Stimulated activated CD4-positive, alpha-beta T cell treated with anti-CD3 and anti-CD28 coated beads, Interleukin-1b, Interleukin-23, amount 100 ng/mL, for 1 hour (primary cell): ENCODE data around the gene OR52B6.
"Not testable (repeated sequence)": the region's sequence is repeated elsewhere in the genome, so short reads cannot be mapped to it uniquely, and the experiment has no call there.

Experiments used
- DNase-seq, 2 donors: peaks; one replicate each; pipeline ENCODE4 v3.0.0-alpha.2; 2020; ENCODE audit warnings: low read depth in 2 of 2

Gene OR52B6

DNA sequence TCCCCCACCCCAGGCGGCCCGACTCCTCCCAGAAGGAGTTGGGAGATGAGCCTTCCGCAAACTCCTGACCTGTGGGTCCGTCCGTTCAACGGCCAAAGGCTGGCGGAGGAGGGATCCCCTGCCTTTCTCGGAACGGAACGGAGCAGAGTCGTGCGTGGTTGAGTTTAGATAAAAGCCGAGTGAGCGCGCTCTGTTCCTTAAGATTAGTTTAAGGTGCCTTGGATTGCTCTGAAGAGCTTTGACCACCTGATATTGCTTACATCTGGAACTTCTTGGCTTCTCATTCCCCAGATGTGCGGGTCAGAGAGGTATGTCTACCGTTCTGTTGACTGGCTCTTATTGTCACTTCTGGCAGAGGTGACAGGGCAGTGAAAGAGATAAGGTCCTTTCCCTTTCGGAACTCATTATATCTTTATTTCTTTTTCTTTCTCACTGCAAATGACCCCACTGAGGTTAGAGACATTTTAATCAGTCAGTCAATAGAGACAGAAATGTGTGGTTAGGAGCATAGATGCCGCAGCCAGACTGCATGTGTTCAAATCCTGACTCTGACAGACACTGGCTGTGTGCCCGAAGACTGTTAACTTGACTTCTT, 16.0 kb downstream of the OR52B6 start, which contains the start of gene TRIM6:
Gene TRIM6, plus strand, starts transcription at position 31 of the 595 bp plus-strand sequence. Its CDS starts 261 bp downstream, at position 292.
- no peak for DNase-seq

DNA sequence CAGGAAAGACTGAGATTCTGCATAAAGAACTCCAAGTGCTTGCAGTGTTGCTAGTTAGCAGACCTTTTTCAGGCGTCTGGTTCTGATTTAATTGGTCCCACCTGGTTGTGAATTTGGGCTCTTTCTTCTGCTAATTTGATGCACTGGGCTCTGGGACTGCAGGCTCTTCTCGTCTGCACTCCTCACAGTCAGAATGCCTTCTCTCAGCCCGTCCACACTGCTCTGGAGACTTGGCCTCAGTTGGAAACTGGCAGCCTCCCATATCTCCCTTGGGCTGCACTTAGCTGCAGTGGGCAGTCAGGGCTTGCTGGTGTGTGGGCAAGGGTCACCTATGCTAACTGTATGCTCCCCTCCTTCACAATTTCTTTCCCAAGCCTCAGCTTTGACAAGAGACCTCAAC, 17.3 kb downstream of the OR52B6 start:
- DNase-seq: no peak

DNA sequence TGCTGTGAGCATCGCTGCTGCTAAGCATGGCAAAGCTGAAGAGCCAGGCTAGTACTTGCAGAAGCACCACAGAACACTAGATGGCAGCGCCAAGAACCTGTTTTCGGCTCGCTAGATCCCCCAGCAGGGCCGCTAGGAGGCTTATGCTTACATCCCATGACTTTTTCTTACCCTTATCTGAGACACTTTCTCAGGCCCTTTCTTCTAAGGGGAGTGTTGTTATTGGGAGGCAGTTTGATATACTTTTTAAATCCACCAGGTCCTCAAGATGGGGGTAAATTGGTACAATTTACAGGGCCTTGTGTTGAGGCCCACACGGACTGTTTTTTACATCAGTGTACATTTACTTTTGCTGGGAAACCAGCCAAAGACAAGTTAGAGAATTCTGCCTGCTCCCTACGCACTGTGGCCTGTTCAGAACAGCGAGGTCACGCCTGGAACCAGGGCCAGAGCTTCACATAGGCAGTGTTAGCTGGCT, 19.7 kb downstream of the OR52B6 start:
- no peak for DNase-seq

DNA sequence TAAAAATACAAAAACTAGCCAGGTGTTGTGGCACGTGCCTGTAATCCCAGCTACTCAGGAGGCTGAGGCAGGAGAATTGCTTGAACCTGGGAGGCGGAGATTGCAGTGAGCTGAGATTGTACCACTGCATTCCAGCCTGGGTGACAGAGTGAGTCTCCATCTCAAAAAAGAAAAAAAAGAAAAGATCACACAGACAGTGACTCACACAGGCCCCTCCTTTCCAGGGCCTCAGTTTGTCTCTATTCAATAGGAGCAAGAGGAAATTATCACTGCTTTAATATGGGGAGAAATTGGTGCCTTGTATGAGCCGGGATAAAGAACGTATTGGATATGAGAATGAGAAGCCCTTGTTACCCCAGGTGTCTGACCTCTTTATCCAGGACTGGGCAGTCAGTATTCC, 22.1 kb downstream of the OR52B6 start:
- not testable (repeated sequence) for DNase-seq

DNA sequence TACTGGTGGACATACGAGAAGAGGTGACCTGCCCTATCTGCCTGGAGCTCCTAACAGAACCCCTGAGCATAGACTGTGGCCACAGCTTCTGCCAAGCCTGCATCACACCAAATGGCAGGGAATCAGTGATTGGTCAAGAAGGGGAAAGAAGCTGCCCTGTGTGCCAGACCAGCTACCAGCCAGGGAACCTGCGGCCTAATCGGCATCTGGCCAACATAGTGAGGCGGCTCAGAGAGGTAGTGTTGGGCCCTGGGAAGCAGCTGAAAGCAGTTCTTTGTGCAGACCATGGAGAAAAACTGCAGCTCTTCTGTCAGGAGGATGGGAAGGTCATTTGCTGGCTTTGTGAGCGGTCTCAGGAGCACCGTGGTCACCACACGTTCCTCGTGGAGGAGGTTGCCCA, 22.6 kb downstream of the OR52B6 start:
- no peak for DNase-seq

DNA sequence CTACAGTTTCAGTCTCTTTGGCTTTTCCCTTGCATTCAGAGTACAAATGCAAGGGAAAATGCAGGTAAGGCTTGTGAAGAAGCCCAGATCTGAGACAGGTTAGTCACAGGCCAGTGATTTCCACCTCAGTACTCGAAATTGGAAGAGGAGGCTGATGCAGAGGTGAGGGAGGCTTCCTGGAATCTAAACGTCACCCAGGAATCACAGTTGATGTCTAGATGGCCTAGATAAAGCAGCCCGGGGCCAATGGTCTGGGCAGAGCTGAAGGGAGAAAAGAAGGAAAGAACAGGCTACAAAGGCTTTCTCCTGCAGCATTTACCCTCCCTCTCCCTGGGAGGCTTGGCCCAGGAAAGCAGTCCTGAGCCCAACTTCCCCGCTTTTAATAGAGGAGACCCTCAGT, 24.2 kb downstream of the OR52B6 start:
- no peak for DNase-seq

DNA sequence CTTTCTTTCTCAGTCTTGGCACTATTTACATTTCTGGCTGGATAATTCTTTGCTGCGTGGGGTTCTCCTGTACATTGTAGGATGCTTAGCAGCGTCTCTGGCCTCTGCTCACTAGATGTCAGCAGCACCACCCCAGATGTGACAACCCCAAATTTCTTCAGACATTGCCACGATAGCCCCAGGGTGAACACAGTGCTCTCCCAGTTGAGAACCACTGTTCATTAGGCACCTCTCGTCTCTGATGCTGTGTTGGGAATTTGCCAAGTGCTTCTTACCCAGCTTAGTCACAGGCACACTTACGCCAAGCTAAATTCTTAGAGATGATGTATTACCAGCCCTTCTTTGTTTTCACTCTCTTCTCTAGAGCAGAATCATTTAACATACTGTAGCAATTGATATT, 25.2 kb downstream of the OR52B6 start:
- no peak for DNase-seq

DNA sequence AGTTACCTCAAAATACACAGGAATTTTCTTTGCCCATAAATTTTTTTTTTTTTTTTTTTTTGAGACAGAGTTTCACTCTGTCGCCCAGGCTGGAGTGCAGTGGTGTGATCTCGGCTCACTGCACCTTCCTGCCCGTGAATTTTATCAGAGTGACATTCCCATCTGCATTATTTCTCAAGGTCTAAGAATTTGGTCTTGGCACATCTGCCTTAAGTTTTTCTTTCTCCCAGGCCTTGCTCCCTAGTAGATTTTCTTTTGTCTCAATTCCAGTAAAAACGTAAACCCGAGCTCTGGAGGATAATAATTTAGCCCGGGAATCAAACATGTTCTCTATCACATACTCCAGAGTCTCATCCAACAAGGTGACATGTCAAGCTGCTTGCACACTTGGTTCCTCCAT, 28.1 kb downstream of the OR52B6 start:
- DNase-seq: no peak

DNA sequence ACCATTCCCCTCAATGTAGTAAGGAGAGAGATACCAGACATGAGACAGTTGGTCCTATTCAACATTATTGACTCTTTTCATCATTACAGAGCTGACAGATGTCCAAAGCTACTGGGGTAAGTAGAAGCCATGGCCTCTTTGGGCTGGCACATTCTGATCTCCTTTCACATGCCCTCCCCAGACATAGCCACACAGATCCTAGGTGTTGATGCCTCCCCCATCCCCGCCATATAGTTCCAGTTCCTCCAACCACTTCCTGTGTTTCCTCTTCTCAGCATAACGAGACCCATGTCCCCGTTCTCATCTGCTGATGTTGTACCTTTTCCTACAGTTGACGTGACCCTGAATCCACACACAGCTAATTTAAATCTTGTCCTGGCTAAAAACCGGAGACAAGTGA, 29.8 kb downstream of the OR52B6 start:
- DNase-seq: no peak

DNA sequence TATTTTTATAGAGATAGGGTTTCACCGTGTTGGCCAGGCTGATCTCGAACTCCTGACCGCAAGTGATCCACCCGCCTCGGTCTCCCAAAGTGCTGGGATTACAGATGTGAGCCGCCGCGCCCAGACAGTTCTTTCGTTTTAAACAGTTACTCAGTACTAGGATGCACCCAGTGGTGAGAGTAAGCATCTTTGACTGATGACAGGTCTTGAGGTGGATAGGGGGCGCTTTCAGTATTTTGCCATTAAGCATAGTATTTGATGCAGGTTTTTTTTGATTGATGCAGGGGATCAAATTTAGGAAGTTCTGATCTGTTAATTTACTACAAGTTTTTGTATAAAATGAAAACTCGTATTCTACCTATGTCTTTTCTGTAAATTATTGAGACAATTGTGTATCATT, 30.9 kb downstream of the OR52B6 start:
- DNase-seq: no peak

DNA sequence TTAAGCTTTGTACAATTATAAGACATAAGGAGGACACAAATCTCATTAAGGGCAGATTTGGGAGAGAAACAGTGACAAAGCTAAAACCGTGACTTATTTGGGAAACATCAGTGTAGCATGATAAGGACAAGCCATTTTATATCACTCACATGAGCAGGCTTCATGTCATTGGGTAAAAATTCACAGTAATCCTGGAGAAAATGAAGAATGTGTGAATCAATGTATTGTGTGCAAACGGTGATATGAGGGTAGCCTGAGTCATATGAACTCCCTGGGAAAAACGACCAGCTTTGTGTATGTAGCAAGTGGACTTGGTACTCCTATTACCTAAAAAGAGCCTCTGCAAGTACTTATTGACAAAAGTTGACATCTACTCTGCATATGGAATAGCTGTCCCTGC, 38.1 kb downstream of the OR52B6 start:
- no peak for DNase-seq

DNA sequence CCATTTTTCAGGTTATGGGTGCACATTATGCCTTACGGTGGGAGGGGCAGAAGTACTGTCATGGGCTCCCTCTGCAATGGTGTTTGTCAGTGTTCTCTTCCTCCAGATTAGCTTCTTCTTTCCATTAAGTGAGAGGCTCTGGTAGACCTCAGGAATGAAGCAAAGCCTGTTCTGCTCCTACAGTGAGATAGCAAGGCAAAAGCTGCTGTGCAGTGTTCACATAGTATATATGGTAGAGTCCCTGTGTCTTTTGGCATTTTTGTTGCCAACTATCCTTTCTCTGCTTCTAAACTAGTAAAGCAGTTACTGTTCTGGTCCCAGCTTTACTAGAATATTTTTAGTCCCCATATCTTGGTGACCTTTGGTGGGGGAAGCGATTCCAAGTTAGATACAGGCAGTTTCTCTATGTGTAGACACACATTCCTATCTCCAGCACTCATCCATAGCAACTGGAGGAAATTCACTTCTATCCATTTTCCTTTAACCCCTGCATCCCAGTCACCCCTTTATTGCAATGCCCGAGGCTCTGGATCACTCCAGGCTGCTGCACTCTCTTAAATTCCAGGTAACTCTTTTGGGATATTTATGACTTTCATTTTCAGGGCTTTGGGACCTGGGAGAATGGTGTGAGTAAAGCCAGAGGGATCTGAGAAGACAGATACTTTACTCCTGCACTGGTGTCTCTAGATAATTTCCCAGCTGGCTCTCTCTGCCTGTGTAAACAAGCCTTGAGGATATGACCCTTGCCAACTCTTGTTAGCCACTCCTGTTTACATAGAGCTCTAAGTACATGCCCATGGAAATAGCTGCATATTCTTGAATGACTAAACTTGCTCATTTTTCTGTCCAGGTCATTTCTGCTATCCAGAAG, 40.2 kb downstream of the OR52B6 start:
- DNase-seq: no peak

DNA sequence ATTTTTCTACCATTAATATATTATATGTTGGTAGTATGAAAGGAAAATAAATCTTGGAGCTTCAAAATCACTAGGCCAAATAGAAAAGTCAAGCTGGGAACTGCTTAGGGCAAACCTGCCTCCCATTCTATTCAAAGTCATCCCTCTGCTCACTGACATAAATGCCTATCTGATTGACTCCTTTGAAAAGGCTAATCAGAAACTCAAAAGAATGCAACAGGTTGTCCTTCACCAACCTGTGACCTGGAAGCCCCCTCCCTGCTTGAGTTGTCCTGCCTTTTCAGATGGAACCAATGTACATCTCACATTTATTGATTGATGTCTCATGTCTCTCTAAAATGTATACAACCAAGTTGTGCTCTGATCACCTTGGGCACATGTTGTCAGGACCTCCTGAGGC, 40.9 kb downstream of the OR52B6 start:
- no peak for DNase-seq

DNA sequence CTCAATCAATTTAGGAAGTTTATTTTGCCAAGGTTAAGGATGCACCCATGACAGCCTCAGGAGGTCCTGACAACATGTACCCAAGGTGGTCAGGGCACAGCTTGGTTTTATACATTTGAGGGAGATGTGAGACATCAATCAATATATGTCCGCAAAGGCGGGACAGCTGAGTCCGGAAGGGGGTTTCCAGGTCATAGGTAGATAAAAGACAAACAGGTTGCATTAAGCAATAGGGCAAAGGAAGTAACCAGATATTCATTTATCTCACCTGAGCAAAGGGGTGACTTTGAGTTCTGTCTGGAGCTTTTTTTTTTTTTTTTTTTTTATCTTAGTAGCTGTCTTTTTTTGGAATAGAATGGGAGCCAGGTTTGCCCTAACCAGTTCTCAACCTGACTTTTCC, 42.1 kb downstream of the OR52B6 start:
- no peak for DNase-seq

DNA sequence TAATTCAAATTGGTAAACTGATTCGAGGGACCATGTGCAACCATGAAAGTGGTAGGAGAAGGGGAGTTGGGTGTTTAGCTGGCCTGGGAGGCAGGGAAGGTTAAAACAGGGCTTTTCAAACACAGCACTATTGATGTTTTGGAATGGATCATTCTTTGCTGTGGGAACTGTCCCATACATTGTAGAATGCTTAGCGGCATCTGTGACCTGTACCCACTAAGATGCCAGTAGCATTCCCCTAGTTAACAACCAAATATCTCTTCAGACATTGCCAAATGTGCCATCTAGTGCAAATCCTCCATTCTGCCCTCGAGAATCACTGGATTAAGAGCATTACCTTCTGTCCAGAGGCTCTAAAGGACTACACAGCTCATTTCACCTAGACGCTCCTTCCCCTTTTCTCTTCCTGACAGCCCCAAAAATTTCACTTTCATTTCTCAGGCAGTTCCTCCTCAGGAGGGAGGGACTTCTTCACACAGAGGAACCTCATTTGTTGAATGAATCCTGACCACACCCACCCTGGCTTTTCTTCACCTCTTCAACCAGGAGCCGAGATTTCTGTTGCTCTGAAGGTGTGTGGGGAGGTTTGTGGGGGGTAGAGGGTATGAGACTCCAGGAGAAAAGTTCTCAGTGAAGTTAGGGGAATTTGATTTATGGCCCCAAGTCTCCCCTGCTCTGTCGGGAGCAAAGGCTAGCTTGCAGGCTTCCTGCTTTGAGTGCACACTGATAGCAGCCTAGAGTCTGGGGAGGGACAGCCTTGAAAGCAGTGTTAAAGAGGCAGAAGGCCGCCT, 44.0 kb downstream of the OR52B6 start, which contains the start of gene TRIM34:
Gene TRIM34, plus strand, starts transcription at position 513 of the 791 bp plus-strand sequence. CDS start 7,331 bp downstream, outside the sequence.
- DNase-seq: peak; percentile 28 to 32

DNA sequence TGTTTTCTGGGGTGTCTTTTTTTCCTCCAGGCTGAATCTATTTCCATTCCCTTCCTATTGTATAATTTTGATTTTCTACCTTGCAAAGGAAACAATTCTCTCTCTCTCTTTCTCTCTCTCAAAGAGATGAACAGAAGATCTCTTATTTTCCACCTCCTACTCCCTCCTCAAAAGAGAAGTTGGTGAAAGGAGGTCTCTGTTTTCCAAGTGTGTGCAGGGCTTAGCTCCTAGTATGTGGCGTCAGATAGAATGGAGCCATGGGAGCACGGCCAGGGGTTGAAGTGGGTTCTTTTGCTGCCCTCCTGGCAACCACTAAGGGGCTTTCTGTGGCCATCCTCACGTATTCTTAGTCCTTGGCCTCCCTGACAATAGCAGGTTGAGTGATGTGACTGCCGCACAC, 44.6 kb downstream of the OR52B6 start:
- DNase-seq: no peak

DNA sequence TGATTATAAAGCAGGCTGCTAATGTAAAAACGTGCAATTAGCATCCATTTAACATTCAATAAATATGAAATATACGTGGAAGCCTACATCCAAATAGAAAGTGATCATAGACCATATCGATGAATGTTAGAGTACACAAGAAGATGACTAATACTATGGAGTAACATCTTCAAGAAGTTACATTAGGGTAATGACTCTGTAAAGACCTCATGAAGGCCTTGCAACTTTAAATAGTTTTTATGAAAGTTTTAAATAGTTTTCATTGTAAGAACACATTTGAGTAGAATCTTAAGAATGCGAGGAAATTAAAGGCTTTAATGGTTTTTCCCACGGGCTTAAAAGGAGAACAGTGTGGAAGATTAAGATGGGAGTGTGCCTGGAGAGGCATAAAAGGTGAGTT, 45.5 kb downstream of the OR52B6 start:
- no peak for DNase-seq

DNA sequence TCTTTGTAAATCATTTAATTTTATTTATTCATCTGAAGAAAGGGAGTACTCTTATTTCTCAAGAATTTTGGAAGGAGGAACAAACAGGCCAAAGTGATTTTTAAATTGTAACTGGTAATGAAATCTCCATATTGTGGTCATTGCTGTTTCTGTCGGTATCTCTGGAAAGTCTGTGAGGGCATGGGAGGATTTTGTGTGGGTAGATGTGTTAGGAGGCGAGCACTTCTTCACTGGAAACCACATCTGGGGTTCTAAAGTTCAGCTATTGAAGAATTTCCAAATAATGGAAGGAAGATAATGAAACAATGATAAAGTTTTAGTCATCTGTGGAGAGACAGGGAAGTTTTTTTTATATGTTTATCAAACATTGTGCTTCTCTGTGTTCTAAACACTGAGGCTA, 50.7 kb downstream of the OR52B6 start:
- no peak for DNase-seq
